CD4-positive, alpha-beta T cell treated with Interleukin-1 beta for 1 hour (primary cell): Measurements from ENCODE around the gene CYP4V2.

Experiments
- DNase-seq, 2 donors: peaks; one replicate each; pipeline ENCODE4 v3.0.0-alpha.2; 2020 to 2022

The CYP4V2 gene

DNA sequence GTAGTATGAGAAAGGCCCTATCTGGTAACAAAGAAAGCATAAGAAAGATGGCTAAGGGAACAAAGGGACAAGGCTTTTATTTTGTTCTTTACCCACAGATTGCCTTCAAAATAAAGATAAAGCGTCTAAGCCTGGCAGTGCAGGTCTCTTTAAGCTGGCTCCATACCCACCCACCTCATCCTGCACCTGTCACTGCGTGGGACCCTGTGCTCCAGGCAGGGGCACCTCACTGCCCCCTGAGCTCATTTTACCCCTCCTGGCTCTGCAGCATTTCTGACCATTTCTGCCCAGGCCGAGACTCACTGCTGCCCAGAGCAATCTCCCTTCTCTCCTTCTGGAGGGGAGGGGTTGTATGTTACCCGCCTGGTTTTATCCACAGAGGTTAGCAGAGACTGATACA, 1.7 kb upstream of the CYP4V2 start:
- DNase-seq, result no peak

GRCh38 chr4:186190581-186191199, 677 bp upstream of the CYP4V2 start:
- DNase-seq, result peak; percentile 47 to 52

DNA sequence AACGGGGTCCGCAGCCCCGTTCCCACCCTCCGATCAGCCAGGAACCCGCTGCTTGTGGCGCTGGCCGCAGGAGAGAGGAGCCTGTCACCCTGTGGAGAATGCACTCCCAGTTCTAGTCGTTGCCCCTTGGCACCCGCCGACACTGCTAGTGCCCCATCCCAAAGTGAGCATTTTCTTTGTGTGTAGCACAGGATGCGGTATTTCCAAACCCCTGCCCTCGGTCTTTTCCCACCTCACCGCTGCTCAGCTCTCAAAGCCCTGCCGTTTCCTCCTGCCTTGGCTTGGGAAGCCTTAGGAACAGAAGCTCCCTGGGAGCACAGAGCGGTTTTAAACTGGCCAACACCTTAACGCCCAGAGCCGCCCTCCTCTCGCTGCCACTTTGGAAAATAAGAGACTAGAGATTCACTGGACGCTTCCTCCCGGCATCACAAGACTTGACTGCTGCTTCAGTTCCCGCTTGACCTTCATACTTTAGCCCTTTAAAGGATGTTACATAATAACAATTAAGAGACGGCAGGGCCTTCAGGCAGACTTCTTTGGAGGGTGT, 772 bp downstream of the CYP4V2 start:
- DNase-seq, result peak in 1 of 2 donors; percentile 36

GRCh38 chr4:186193851-186194250, 2.5 kb downstream of the CYP4V2 start:
- DNase-seq, result no peak

GRCh38 chr4:186196063-186196462, 4.7 kb downstream of the CYP4V2 start:
- no peak for DNase-seq

DNA sequence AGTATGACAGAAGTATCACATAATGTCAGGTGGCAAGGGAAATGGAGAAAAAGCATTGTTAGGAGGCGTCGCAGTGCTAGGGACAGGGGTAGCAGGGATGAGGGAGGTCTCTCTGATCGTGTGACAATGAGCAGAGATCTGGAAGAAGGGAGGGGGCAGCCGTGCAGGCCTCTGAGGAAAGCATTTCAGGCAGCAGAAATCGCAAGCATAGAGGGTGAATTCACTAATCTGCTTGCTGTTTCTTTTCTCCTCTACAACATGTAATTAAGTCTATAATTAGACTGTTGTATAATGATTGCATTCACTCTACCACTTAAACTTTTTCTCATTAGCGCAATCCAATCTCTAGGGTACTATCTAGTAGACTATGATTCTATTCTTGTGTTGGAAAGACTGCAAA, 9.1 kb downstream of the CYP4V2 start:
- DNase-seq, result no peak

DNA sequence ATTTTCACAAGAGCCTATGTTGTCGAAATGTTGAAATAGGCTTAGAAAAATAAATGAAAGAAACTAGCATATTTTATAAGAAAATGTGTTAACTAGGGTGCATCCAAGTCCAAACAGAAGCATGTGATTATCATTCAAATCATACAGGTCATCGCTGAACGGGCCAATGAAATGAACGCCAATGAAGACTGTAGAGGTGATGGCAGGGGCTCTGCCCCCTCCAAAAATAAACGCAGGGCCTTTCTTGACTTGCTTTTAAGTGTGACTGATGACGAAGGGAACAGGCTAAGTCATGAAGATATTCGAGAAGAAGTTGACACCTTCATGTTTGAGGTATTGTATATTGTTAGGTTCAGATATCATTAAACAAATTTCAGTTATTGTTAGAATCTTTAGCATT, 9.6 kb downstream of the CYP4V2 start:
- DNase-seq, result no peak

DNA sequence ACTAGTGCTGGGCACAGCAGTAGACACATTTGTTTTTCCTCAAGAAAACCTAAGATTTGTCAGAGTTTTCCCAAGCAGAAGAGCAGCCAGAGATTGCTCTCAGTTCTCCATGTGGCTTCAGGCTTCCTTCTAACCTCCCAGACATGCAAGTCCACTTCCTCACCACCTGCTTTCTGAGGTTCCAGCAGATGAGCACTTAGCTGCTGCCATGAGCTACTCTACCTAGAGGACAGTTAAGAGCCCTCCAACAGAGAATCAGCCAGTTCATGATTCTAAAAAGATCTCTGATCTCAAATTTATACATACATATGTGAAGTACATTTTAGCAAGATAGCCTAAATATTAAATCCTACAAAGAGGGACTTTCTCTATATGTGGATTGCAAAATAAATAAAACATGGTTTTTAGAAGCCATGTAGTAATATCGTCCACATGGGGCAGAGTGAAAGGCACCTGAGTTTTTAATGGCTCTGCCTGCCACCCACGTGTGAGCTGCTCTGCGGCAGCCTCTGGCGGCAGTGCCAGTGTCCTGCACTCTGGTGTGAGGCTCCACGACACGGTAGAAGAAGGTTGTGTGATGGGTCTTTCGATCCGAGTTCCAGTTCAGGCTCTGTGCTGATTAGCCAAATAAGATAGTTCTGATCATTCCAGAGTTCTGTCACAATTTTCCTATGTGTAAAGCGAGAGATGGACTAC, 10.3 kb downstream of the CYP4V2 start:
- DNase-seq, result peak; percentile 63 to 65

- DNase-seq, result no peak
Observed at GRCh38 chr4:186202490-186203140, 11.2 kb downstream of the CYP4V2 start.

DNA sequence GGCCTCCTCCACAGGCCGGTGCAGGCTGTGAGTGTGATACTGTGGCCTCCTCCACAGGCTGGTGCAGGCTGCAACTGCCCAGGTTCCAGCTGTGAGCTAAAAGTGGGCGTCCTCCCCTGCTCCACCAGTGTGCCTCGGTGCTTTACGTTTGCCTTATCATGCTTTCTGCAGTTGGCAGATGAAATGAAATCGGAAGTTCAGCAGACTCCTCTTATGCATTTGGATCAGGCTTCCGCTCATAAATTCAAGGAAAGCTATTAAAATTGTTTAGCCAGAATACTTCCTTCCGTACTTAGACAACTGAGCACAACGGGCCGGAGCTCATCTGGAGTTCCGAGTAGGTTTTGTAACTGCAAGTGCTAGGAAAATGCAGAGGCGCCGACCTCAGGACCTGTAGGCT, 12.0 kb downstream of the CYP4V2 start:
- no peak for DNase-seq

DNA sequence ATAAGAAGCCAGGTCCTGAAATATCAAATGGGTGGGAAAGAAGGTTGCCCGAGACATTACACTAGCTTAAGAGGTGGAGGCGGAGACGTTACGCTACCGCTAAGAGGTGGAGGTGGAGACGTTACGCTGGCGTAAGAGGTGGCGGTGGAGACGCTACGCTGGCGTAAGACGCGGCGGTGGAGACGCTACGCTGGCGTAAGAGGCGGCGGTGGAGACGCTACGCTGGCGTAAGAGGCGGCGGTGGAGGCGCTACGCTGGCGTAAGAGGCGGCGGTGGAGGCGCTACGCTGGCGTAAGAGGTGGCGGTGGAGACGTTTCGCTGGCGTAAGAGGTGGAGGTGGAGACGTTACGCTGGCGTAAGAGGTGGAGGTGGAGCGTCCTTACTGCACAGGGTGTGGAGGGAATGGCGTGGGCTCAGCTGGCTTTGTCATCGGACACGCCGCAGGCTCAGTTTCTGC, 12.8 kb downstream of the CYP4V2 start:
- peak; percentile 14 to 48 for DNase-seq

DNA sequence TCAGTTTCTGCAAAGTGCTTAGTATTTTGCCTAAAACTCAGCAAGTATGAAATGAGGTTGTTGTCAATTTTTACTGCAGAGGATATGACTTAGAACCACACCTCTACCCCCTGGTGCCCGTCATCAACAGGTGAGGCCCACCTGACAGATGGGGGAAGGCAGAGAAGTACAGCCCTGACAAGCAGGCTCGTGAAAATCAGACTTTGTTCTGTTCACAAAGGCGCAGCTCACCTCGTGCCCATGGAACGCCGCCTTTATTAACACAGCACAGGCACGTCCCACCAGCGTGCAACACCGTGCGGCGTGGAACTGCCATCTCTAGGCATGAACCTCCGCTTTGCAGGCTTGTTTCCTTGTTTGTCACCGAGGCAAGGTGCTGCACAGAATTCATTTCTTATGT, 13.3 kb downstream of the CYP4V2 start:
- DNase-seq, result no peak

GRCh38 chr4:186205156-186205555, 13.8 kb downstream of the CYP4V2 start:
- DNase-seq, result no peak

- no peak for DNase-seq
Observed at GRCh38 chr4:186216465-186217024, 25.2 kb downstream of the CYP4V2 start.

DNA sequence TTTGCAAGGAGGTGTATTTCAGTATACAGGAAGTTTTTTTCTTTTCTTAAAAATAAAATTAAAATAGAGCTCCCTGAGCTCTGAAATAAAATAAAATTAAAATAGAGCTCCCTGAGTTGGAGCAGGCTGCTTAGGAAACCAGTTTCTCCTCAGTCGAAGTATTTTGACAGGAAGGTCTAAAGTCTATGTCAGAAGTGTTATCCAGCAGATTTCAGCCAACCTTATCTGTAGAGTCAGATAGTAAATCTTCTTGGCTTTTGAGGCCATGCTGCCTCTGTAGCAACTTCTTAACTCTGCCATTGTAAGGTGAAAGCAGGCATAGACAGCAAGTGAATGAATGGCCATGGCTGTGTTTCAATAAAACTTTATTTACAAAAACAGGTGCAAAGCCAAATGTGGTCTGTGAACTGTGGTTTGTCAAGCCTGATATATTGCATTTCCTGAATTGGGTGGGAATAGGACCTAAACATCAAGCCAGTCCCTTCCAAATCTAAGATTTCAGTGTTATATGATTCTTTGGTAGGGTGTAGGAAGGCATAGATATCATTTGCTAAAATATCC, 26.4 kb downstream of the CYP4V2 start:
- no peak for DNase-seq

- DNase-seq, result no peak
Observed at GRCh38 chr4:186221624-186222023, 30.3 kb downstream of the CYP4V2 start.

DNA sequence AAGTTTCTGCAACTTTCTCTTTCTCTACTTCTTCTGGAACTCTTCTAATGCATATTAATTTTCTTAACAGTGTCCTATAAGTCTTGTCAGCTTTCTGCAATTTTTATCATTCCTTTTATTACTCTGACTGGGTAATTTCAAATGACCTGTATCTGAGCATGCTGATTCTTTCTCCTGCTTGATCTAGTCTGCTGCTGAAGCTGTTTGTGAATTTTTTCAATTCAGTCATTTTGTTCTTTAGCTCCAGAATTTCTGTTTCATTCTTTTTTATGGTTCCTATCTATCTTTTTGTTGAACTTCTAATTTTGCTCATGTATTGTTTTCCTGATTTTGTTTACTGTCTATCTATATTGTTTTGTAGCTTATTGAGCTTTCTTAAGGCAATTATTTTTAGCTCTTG, 34.5 kb downstream of the CYP4V2 start:
- DNase-seq, result no peak

DNA sequence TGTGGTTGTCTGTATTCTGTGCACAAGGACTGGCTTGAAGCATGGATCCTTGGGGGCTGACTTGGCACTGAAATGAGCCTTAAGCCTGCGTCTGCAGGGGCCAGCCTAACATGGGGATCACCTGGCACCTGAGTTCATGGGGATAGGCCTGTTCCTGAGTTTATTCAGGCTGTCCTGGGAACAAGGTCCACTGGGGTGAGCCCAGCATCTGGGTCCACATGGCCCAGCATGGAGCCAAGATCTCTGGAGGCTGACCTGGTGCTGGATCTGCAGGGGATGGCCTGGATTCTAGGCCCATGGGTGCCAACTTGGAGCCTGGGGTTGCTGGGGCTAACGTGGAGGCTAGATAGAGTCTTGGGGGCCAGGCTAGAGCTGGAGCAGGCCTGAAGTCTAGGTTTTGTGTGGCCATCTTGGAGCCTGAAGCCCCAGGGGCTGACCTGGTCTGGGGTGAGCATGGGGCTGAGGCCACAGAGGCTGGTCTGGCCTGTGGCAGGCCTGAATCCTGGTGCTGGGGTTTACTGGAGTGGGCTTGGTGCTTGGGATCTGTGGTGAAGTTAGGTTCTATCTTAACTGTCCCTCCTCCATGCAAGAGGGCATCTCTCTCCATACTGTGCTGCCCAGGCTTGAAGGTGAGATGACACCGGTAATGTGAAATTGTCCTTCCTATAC, 35.3 kb downstream of the CYP4V2 start:
- no peak for DNase-seq

- DNase-seq, result no peak
Observed at GRCh38 chr4:186227221-186227620, 35.9 kb downstream of the CYP4V2 start, which contains the start of gene KLKB1. TSS of gene KLKB1 (plus strand) at chr4:186227507. CDS start at chr4:186228196, 689 bp downstream.

GRCh38 chr4:186227744-186228513, 36.6 kb downstream of the CYP4V2 start:
- no peak for DNase-seq

DNA sequence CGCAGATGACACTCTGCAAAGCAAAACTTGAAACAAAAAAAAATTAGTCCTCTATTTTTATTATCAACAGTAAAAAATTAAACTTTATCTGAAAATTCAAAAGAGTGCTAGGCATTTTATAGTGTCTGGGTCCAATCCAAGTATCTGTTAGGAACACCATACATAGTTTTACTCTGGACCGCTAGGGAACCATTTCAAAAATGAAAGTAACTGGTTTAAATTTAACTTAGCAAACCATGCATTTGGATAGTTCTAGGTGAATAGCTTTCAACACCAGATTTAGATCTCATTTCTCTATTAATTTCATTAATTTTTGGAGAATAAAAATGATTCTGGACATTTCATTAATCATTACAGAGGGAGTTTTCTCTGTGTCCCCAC, 37.1 kb downstream of the CYP4V2 start:
- DNase-seq, result no peak

DNA sequence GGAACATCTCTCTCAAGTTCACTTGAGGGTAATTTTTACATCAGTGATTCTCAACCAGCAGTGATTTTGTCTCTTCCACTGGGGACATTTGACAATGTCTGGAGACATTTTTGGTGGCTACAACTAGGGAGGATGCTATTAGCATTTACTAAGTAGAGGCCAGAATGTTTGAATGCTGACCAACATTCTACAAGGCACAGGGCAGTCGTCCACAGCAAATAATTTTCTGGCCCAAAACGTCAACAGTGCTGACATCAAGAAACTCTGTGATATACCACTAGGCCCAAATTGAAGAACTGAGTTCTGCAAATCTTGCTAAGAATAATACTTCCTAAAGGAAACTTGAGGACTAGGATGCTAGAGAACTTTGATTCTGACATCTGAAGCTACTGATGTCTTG, 43.0 kb downstream of the CYP4V2 start:
- no peak for DNase-seq
